ENCODE measurements around the gene TMEM134. TPM values are rescaled to one million over a fixed set of nuclear protein-coding genes. Genes with fewer than 3 reads are reported as not detected.
"Not testable (repeated sequence)": the region's sequence is repeated elsewhere in the genome, so short reads cannot be mapped to it uniquely, and the experiment has no call there.

TMEM134 gene, protein sequence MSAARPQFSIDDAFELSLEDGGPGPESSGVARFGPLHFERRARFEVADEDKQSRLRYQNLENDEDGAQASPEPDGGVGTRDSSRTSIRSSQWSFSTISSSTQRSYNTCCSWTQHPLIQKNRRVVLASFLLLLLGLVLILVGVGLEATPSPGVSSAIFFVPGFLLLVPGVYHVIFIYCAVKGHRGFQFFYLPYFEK
- total RNA-seq: 30.4 TPM

DNA sequence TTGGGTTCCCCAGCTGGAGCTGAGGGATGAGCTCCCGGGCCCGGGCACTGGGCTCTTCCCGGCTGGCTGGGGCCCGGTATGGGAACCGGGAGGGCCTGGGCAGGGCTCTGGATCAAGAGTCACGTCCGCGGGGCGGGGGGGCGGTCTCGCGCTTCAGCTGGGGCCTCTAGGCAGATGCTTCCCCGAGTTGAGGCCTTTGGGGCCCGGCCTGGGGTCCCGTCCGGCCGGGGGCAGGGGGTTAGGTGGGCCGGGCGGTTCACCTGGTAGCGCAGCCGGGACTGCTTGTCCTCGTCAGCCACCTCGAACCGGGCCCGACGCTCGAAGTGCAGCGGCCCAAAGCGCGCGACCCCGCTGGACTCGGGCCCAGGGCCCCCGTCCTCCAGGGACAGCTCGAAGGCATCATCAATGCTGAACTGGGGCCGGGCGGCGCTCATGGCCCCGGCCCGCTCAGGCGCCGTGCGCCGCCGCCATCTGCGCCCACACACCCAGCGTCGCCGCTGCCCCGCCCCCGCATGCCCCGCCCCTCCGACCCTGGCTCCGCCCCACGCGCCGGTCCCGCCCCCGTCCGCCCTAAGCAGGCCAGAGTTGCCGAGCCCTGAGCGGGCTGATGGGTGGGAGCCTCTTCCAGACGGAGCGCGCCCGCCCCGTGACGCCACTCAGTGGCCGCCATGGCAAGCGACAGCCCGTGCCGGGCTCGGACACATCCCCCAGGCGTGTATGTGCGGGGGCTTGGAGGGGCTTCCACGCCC is at the start of gene TMEM134:
TMEM134 (minus strand) TSS at position 493 of the 749 bp plus-strand sequence; CDS start at position 434, 59 bp downstream.
- DNase-seq (ENCODE audit: low read depth in 2 of 3, low spot score in 2 of 3): peak; percentile 84 to 93 (median 92)

GRCh38 chr11:67517784-67518552 is 48.9 kb upstream of the TMEM134 start:
- DNase-seq (ENCODE audit: low read depth in 2 of 3, low spot score in 2 of 3): no peak

DNA sequence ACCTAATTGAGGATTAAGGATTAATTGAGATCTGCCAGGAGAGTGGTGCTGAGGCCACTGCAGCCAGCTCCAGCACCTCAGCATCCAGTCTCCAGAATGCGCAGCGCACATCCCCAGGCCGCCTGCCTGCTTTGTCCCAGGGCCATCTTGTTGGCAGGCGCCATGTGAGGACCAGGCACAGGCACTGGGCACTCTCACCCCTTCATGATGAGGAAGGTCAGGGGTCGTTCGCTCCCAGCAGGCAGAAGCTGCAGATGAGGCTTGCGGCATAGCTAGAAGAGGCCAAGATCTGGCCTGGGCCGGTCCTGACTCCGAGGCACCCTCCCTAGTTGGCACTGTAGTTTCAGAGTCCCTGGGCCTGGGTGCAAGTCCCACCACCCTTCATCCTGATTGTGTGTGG is 47.8 kb upstream of the TMEM134 start:
- no peak for DNase-seq (ENCODE audit: low read depth in 2 of 3, low spot score in 2 of 3)

- DNase-seq (ENCODE audit: low read depth in 2 of 3, low spot score in 2 of 3): no peak
These were observed 45.1 kb upstream of the TMEM134 start for GRCh38 chr11:67514116-67514515.

DNA sequence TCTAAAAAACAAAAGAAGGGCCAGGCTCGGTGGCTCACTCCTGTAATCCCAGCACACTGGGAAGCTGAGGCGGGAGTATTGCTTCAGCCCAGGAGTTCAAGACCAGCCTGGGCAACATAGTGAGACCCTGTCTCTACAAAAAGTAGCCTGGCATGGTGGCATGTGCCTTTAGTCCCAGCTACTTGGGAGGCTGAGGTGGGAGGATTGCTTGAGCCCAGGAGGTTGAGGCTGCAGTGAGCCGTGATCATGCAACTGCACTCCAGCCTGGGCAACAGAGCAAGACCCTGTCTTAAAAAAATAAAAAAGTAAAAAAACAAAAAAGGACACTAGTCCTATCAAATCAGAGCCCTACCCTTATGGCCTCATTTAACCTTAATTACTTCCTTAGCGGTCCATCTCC is 42.5 kb upstream of the TMEM134 start:
- DNase-seq (ENCODE audit: low read depth in 2 of 3, low spot score in 2 of 3): not testable (repeated sequence)

- no peak for DNase-seq (ENCODE audit: low read depth in 2 of 3, low spot score in 2 of 3)
These were observed 40.9 kb upstream of the TMEM134 start for GRCh38 chr11:67510023-67510345.

DNA sequence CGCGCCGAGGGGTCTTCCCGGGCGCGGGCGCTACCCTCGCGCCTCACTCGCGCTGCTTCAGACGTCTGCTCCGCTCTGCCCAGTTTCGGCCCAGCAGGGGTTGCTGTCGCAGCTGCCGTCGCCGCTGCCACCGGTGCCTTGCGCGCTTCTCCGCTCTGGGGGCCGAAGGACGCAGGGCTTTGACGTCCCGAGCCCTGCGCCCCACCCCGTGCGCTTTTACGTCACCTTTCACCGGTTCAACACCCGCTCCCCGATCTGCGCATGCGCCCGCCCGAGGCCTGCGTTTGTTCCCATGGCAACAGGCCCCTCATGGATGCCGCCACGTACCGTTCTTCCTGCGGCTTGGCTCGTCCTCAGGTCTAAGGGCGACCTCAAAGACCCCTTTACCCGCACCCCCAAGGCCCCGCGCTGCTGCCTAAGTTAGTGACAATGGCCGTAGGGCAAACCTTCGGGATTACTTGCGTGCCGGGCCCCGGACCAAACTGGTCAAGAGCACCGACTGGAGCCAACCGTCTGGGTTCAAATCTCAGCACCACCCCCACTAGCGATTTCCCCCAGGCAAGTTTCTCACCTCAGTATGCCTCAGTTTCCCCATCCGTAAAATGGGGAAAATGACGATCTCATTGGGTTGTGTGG is 39.6 kb upstream of the TMEM134 start:
- peak; percentile 98 to 100 (median 98) for DNase-seq (ENCODE audit: low read depth in 2 of 3, low spot score in 2 of 3)

GRCh38 chr11:67507864-67508485 is 38.9 kb upstream of the TMEM134 start, which contains the start of gene CDK2AP2:
TSS of gene CDK2AP2 (minus strand) at chr11:67508162. CDS start at chr11:67508082, 80 bp downstream.
- DNase-seq (ENCODE audit: low read depth in 2 of 3, low spot score in 2 of 3): peak; percentile 95 to 99 (median 99)

DNA sequence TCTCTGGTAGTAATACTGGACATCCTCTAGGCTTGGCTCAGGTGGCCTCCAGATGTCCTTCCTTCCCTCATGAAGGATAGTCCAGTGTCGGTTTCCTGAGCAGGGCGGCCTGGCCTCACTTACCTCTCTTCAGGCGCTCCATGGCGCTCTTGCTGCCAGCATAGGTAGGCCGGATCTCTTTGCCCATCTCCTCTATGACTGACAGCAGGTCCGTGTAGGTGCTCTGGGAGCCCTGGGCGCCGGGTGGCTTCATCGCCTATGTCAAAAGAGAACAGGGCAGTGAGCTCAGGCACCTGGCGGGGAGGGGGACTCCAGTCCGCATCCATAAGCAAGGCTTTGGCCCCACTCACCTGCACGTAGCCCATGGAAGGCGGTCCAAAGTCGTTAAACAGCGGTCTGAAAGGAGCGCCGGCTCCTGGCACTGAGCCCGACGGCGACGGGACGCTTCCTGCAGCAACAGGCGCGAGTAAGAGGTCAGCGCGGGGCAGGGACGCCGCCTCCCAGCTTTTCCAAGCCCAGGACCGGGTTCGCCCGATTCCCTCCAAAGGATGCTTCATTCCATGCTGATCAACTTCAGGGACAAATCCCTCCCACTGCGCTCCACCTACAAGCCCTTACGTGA is 38.3 kb upstream of the TMEM134 start:
- DNase-seq (ENCODE audit: low read depth in 2 of 3, low spot score in 2 of 3): no peak

DNA sequence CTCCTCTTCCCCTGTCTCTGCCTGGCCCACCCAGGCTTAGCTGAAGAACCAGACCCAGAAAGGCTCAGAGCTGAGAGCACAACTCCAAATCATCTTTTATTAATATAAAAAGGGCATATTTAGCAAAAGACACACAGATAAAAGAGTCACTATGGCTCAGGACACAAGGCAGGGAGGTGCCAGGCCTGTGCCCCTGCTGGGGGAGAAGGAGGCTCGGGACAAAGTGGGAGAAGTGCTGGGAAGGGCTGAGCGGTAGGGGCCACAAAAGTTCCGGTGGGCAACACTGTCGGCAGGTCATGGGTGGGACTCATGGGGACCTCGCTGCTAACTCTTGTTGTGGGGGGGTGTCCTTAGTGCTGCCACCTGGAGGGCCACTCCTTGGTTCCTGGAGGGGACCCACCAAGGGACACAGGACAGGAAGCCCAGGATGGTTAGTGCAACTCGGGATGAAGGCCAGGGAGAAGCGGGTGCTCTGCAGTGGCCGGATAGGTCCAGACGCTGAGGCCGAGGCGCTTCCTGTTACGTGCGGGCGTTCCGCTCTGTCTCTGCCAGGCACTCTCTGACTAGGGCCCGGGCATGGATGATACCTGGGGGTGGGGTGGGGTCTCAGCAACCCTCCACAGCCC is 37.5 kb upstream of the TMEM134 start:
- DNase-seq (ENCODE audit: low read depth in 2 of 3, low spot score in 2 of 3): no peak

GRCh38 chr11:67505605-67506396 is 36.8 kb upstream of the TMEM134 start:
- peak; percentile 87 to 94 (median 92) for DNase-seq (ENCODE audit: low read depth in 2 of 3, low spot score in 2 of 3)

DNA sequence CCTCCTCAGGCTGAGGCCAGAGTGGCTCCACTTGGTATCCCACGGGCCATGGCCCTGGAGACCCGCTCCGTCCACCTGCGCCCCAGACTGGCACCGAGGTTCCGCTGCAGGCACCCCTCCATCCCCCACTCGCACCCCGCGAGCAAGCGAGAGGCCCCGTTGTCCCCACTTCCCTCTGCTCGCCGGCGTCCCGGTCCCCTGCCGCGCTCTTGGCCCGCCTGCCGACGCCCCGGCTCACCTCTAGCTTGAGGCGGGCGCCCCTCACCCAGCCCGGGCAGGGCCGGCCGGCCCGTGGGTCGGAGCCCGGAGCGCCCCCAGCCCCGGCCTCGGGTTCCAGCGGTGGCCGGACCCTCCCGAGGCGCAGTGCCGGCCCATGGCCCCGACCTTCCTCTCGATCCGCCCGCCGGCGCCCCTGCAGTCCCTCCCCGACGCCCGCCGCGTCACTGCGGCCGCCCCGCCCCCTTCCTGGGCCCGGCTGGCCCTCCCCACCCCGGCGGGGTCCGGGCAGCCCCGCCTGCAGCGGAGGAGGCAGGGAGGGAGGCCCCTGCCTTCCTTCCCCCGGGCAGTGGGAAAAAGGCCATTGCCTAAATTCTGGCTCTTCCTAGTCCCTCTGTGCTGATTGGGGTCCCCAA is 36.0 kb upstream of the TMEM134 start, which contains the start of gene PITPNM1:
PITPNM1 (minus strand) TSS at position 414 of the 632 bp plus-strand sequence. CDS start 1,183 bp downstream, outside the sequence.
- peak; percentile 22 to 50 (median 32) for DNase-seq (ENCODE audit: low read depth in 2 of 3, low spot score in 2 of 3)

DNA sequence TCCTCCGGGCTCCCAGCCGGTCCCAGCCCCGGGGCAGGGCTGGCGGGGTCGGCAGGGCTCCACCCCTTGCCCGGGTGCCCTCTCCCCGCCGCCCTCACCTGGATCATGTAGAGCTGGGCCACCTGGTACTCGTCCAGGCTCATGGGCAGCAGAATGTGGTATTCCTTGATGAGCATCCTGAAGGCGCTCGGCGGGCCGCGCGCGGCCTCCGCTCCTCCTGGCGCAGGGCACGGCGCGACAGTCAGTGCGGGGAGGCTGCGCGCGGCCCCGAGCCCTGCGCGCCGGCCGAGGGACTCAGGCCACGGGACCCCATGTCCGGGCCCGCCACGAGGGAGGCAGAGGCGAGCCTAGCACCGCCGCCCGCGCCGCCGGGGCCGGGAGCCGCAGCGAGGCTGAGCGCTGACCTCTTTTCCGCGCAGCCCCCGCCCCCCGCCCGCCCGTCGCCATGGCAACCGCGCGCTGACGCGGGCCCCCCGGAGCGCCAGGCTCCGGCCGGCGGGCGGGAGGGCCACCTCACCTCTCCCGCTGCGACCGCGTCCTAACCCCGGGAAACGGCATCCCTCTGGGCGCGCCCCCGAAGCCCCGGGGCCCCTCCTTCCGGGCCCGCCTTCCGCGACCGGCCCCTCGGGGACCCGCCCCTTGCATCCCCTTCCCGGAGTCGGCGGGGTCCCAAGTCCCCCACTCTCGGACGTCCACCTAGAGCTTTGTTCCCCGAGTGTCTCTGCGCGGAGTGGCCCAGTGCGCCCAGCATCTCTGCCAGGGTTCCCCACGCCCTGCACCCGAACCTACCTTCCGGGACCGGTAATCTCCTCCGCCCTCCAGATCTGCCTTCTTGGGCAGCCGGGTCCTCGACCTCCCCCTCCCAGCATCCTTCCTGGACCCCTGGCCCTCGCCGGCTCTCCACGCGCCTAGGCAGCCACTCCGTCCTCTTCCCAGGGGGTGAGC is 35.2 kb upstream of the TMEM134 start:
- DNase-seq (ENCODE audit: low read depth in 2 of 3, low spot score in 2 of 3): no peak

- no peak for DNase-seq (ENCODE audit: low read depth in 2 of 3, low spot score in 2 of 3)
These were observed 34.3 kb upstream of the TMEM134 start for GRCh38 chr11:67503119-67504004.

GRCh38 chr11:67502328-67502979 is 33.4 kb upstream of the TMEM134 start:
- DNase-seq (ENCODE audit: low read depth in 2 of 3, low spot score in 2 of 3): no peak

DNA sequence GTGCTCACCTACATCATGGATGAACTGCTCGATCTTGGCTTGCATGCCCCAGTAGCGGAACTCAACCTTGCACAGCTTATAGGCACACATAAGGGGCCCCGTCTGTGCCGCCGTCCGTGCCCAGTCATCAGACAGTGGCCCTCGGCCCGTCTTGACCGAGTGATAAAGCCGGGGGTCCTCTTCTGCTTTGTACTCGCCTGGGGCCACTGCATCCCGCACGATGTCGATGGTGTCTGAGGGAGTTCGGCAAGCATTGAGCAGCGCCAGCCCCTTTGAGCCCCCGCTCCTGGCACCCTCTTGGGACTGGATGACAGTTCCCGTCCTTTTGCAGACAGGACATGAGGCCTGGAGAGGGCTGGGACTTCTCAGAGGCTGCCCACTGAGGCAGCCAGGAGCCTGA is 32.8 kb upstream of the TMEM134 start:
- DNase-seq (ENCODE audit: low read depth in 2 of 3, low spot score in 2 of 3): no peak
